ENCODE results near the gene BNC2.

Gene BNC2

GRCh38 chr9:16728137-16728508 lies 142.3 kb downstream of the BNC2 start:
- no peak overlapping the region for H3K4me2 ChIP-seq (ENCODE audit: low read length)
- no peak overlapping the region for H2AFZ ChIP-seq
- no peaks in the 10 kb centered on the region for H3K4me1 ChIP-seq
- H3K79me2 ChIP-seq = no peaks in the 10 kb centered on the region
- no peak overlapping the region for H3K27ac ChIP-seq
- no peak overlapping the region for H3K4me3 ChIP-seq (ENCODE audit: low read depth, low read length)
- H3K9ac ChIP-seq = no peak overlapping the region
- no peak for TF ChIP-seq CTCF (IDR thresholded peaks at IDR 0.05)
- no peaks in the 10 kb centered on the region for H3K9me3 ChIP-seq (ENCODE audit: control insufficient read depth, low read length)
- H3K36me3 ChIP-seq (ENCODE audit: control insufficient read depth, insufficient read depth, low read length) = no peaks in the 10 kb centered on the region
- no peaks in the 10 kb centered on the region for H3K27me3 ChIP-seq (ENCODE audit: control insufficient read depth, insufficient read depth, low read length)

- Histone ChIP-seq H3K9ac (no peak overlapping the region), H3K9me3 (ENCODE audit: control insufficient read depth, low read length) (no peaks in the 10 kb centered on the region), H3K27ac (peak overlapping the region; percentile 72), H3K4me1 (no peaks in the 10 kb centered on the region), H3K27me3 (ENCODE audit: control insufficient read depth, insufficient read depth, low read length) (no peaks in the 10 kb centered on the region), H2AFZ (peak overlapping the region; percentile 66), H3K4me3 (ENCODE audit: low read depth, low read length) (peak overlapping the region; percentile 59), H3K36me3 (ENCODE audit: control insufficient read depth, insufficient read depth, low read length) (no peaks in the 10 kb centered on the region), H3K4me2 (ENCODE audit: low read length) (peak overlapping the region; percentile 84), H3K79me2 (no peaks in the 10 kb centered on the region)
- TF ChIP-seq CTCF (IDR thresholded peaks at IDR 0.05) = no peak
These were observed 142.9 kb downstream of the BNC2 start for GRCh38 chr9:16727452-16728136.

GRCh38 chr9:16726718-16727451 lies 143.6 kb downstream of the BNC2 start:
- H3K4me1 ChIP-seq = no peaks in the 10 kb centered on the region
- peak overlapping the region; percentile 59 for H3K4me3 ChIP-seq (ENCODE audit: low read depth, low read length)
- no peaks in the 10 kb centered on the region for H3K9me3 ChIP-seq (ENCODE audit: control insufficient read depth, low read length)
- no peaks in the 10 kb centered on the region for H3K27me3 ChIP-seq (ENCODE audit: control insufficient read depth, insufficient read depth, low read length)
- no peaks in the 10 kb centered on the region for H3K79me2 ChIP-seq
- peak overlapping the region; percentile 72 for H3K27ac ChIP-seq
- peak overlapping the region; percentile 84 for H3K4me2 ChIP-seq (ENCODE audit: low read length)
- no peak for TF ChIP-seq CTCF (IDR thresholded peaks at IDR 0.05)
- no peak overlapping the region for H3K9ac ChIP-seq
- H3K36me3 ChIP-seq (ENCODE audit: control insufficient read depth, insufficient read depth, low read length) = no peaks in the 10 kb centered on the region
- peak overlapping the region; percentile 66 for H2AFZ ChIP-seq

GRCh38 chr9:16726029-16726428 lies 144.4 kb downstream of the BNC2 start:
- H2AFZ ChIP-seq = no peak overlapping the region
- no peak for TF ChIP-seq CTCF (IDR thresholded peaks at IDR 0.05)
- H3K4me3 ChIP-seq (ENCODE audit: low read depth, low read length) = peak overlapping the region; percentile 59
- no peaks in the 10 kb centered on the region for H3K4me1 ChIP-seq
- H3K79me2 ChIP-seq = no peaks in the 10 kb centered on the region
- no peaks in the 10 kb centered on the region for H3K36me3 ChIP-seq (ENCODE audit: control insufficient read depth, insufficient read depth, low read length)
- no peaks in the 10 kb centered on the region for H3K27me3 ChIP-seq (ENCODE audit: control insufficient read depth, insufficient read depth, low read length)
- H3K4me2 ChIP-seq (ENCODE audit: low read length) = no peak overlapping the region
- no peak overlapping the region for H3K27ac ChIP-seq
- H3K9ac ChIP-seq = no peak overlapping the region
- no peaks in the 10 kb centered on the region for H3K9me3 ChIP-seq (ENCODE audit: control insufficient read depth, low read length)

All from parathyroid adenoma (tissue), 2 donors.